Measurements from ENCODE around the gene PIK3CD. TPM values are rescaled to one million over a fixed set of nuclear protein-coding genes. Genes with fewer than 3 reads are reported as not detected.
"Not testable (repeated sequence)": the region's sequence is repeated elsewhere in the genome, so short reads cannot be mapped to it uniquely, and the experiment has no call there.

PIK3CD gene
- total RNA-seq, 1 donor from 2014 or later: 4.7 TPM

- Mint-ChIP-seq H3K4me3 (no peak overlapping the region), H3K9me3 (no peaks in the 10 kb centered on the region), H3K4me1 (no peaks in the 10 kb centered on the region), H3K27me3 (ENCODE audit: low read depth) (peaks cover 18% of the 10 kb centered on the region), H3K36me3 (no peaks in the 10 kb centered on the region), H3K27ac (no peak overlapping the region)
- no peak for DNase-seq (ENCODE audit: low spot score in 2 of 2, unreplicated experiment in 2 of 2)
- no peak for TF ChIP-seq CTCF (IDR thresholded peaks at IDR 0.05; ENCODE audit: unreplicated experiment)
Measured at GRCh38 chr1:9668080-9668479, 16.5 kb downstream of the PIK3CD start.

- Mint-ChIP-seq H3K27ac (no peak overlapping the region), H3K36me3 (no peaks in the 10 kb centered on the region), H3K4me1 (no peaks in the 10 kb centered on the region), H3K27me3 (ENCODE audit: low read depth) (peaks cover 16% of the 10 kb centered on the region), H3K9me3 (no peaks in the 10 kb centered on the region), H3K4me3 (no peak overlapping the region)
- DNase-seq (ENCODE audit: low spot score in 2 of 2, unreplicated experiment in 2 of 2): no peak
- no peak for TF ChIP-seq CTCF (IDR thresholded peaks at IDR 0.05; ENCODE audit: unreplicated experiment)
Measured at GRCh38 chr1:9670085-9670484, 18.6 kb downstream of the PIK3CD start.

GRCh38 chr1:9671377-9672140 lies 20.0 kb downstream of the PIK3CD start:
- TF ChIP-seq CTCF (IDR thresholded peaks at IDR 0.05; ENCODE audit: unreplicated experiment): no peak
- Mint-ChIP-seq H3K27ac (no peak overlapping the region), H3K4me1 (no peaks in the 10 kb centered on the region), H3K36me3 (no peaks in the 10 kb centered on the region), H3K4me3 (no peak overlapping the region), H3K9me3 (no peaks in the 10 kb centered on the region), H3K27me3 (ENCODE audit: low read depth) (peaks cover 9% of the 10 kb centered on the region)
- DNase-seq (ENCODE audit: low spot score in 2 of 2, unreplicated experiment in 2 of 2): no peak

GRCh38 chr1:9672444-9672843 lies 20.9 kb downstream of the PIK3CD start:
- peaks cover 7% of the 10 kb centered on the region for H3K4me1 Mint-ChIP-seq

GRCh38 chr1:9675393-9675792 lies 23.9 kb downstream of the PIK3CD start:
- no peaks in the 10 kb centered on the region for H3K36me3 Mint-ChIP-seq
- TF ChIP-seq CTCF (IDR thresholded peaks at IDR 0.05; ENCODE audit: unreplicated experiment): no peak
- peaks cover 7% of the 10 kb centered on the region for H3K4me1 Mint-ChIP-seq
- no peak overlapping the region for H3K27ac Mint-ChIP-seq
- no peaks in the 10 kb centered on the region for H3K9me3 Mint-ChIP-seq
- H3K27me3 Mint-ChIP-seq (ENCODE audit: low read depth): peaks cover 2% of the 10 kb centered on the region
- H3K4me3 Mint-ChIP-seq: no peak overlapping the region
- no peak for DNase-seq (ENCODE audit: low spot score in 2 of 2, unreplicated experiment in 2 of 2)

More at GRCh38 chr1:9672444-9672843, 20.9 kb downstream of the PIK3CD start:
- Mint-ChIP-seq H3K4me3 (no peak overlapping the region), H3K27ac (no peak overlapping the region), H3K9me3 (no peaks in the 10 kb centered on the region), H3K36me3 (no peaks in the 10 kb centered on the region), H3K27me3 (ENCODE audit: low read depth) (peaks cover 9% of the 10 kb centered on the region)
- TF ChIP-seq CTCF (IDR thresholded peaks at IDR 0.05; ENCODE audit: unreplicated experiment): no peak
- no peak for DNase-seq (ENCODE audit: low spot score in 2 of 2, unreplicated experiment in 2 of 2)

GRCh38 chr1:9676128-9676527 lies 24.6 kb downstream of the PIK3CD start:
- DNase-seq (ENCODE audit: low spot score in 2 of 2, unreplicated experiment in 2 of 2); H3K27ac Mint-ChIP-seq; H3K27me3 Mint-ChIP-seq (ENCODE audit: low read depth); H3K36me3 Mint-ChIP-seq; H3K4me3 Mint-ChIP-seq; H3K4me1 Mint-ChIP-seq; H3K9me3 Mint-ChIP-seq: not testable (repeated sequence)

All from mesothelial cell of epicardium (in vitro differentiated cells).